Large intestine (tissue), 12 donors: ENCODE results near the gene IGFBP6. TPM values are rescaled to one million over a fixed set of nuclear protein-coding genes. Genes with fewer than 3 reads are reported as not detected.
A peak's percentile ranks its signal among the peaks of the same experiment; 100 is the strongest.

Experiments
- DNase-seq, 2 donors: peaks; one replicate each; pipeline versions ENCODE4 v3.0.0 to v3.0.0-alpha.2; 2013
- H3K27ac ChIP-seq: one replicate; pipeline ENCODE4 v1.5.1; 2013; ENCODE audit warnings: low read length
- H3K27me3 ChIP-seq: 2 replicates; pipeline ENCODE4 v1.6.1; 2013; ENCODE audit warnings: low read length; ENCODE audit not compliant: control insufficient read depth, insufficient read depth
- H3K36me3 ChIP-seq: 2 replicates; pipeline ENCODE4 v1.6.1; 2013; ENCODE audit warnings: low read length; ENCODE audit not compliant: control insufficient read depth, insufficient read depth
- H3K4me1 ChIP-seq: one replicate; pipeline ENCODE4 v1.6.1; 2013; ENCODE audit warnings: low read length; ENCODE audit not compliant: control insufficient read depth, insufficient read depth
- H3K4me3 ChIP-seq: one replicate; pipeline ENCODE4 v1.5.1; 2013; ENCODE audit warnings: low read length
- H3K9me3 ChIP-seq: one replicate; pipeline ENCODE4 v1.6.1; 2013; ENCODE audit warnings: mild to moderate bottlenecking, low read depth, low read length, moderate library complexity; ENCODE audit not compliant: control insufficient read depth
- WGBS: methylation state at CpG from one replicate; pipeline ENCODE4 v1.1.5; 2013; ENCODE audit warnings: low lambda C conversion rate; ENCODE audit not compliant: insufficient coverage; 5-methylcytosine and 5-hydroxymethylcytosine counted together
- long read RNA-seq, 11 donors: transcript quantifications; one replicate each; lab custom pipeline, GENCODE V29; 2026
- polyA plus RNA-seq: library from polyadenylated mRNA; unstranded; fragments of 120-200 nt; gene quantifications from one replicate; pipeline ENCODE4 v1.2.1, GENCODE V29; 2013

IGFBP6 gene
- 19.7 TPM for polyA plus RNA-seq
- long read RNA-seq, donor 1, transcript IGFBP6-201 (4 exons, 1,169 nt): major isoform, 8 of 8 reads
- long read RNA-seq, donor 1, partial matches to known transcripts: 0 of 8 reads
- long read RNA-seq, donor 1, other reads (novel, unspliced or antisense): 0 of 8 reads
- long read RNA-seq, donor 2, transcript IGFBP6-201 (4 exons, 1,169 nt): major isoform, 10 of 16 reads
- long read RNA-seq, donor 2, partial matches to known transcripts: 6 of 16 reads
- long read RNA-seq, donor 2, other reads (novel, unspliced or antisense): 0 of 16 reads
- long read RNA-seq, donor 3: 0 reads
- long read RNA-seq, donor 4, partial matches to known transcripts: 0 of 1 reads
- long read RNA-seq, donor 4, other reads (novel, unspliced or antisense): 0 of 1 reads
- long read RNA-seq, donor 5, transcript IGFBP6-201 (4 exons, 1,169 nt): major isoform, 10 of 19 reads
- long read RNA-seq, donor 5, partial matches to known transcripts: 9 of 19 reads
- long read RNA-seq, donor 5, other reads (novel, unspliced or antisense): 0 of 19 reads
- long read RNA-seq, donor 6, partial matches to known transcripts: 6 of 7 reads
- long read RNA-seq, donor 6, other reads (novel, unspliced or antisense): 0 of 7 reads
- long read RNA-seq, donor 7, transcript IGFBP6-201 (4 exons, 1,169 nt): major isoform, 5 of 5 reads
- long read RNA-seq, donor 7, partial matches to known transcripts: 0 of 5 reads
- long read RNA-seq, donor 7, other reads (novel, unspliced or antisense): 0 of 5 reads
- long read RNA-seq, donor 8, transcript IGFBP6-201 (4 exons, 1,169 nt): major isoform, 15 of 15 reads
- long read RNA-seq, donor 8, partial matches to known transcripts: 0 of 15 reads
- long read RNA-seq, donor 8, other reads (novel, unspliced or antisense): 0 of 15 reads
- long read RNA-seq, donor 9, transcript IGFBP6-201 (4 exons, 1,169 nt): major isoform, 6 of 6 reads
- long read RNA-seq, donor 9, partial matches to known transcripts: 0 of 6 reads
- long read RNA-seq, donor 9, other reads (novel, unspliced or antisense): 0 of 6 reads
- long read RNA-seq, donor 10, transcript IGFBP6-201 (4 exons, 1,169 nt): major isoform, 12 of 12 reads
- long read RNA-seq, donor 10, partial matches to known transcripts: 0 of 12 reads
- long read RNA-seq, donor 10, other reads (novel, unspliced or antisense): 0 of 12 reads
- long read RNA-seq, donor 11, partial matches to known transcripts: 0 of 4 reads
- long read RNA-seq, donor 11, other reads (novel, unspliced or antisense): 0 of 4 reads

GRCh38 chr12:53097564-53098353, at the start of gene IGFBP6:
TSS of gene IGFBP6 (plus strand) at chr12:53097667. CDS start at chr12:53097718, 51 bp downstream.
- Histone ChIP-seq H3K4me3 (peak within 1 kb of the TSS; percentile 57), H3K4me1 (peaks cover 46% of the 10 kb centered on the region), H3K9me3 (no peaks in the 10 kb centered on the region), H3K36me3 (no peaks in the 10 kb centered on the region), H3K27me3 (peaks cover 14% of the 10 kb centered on the region), H3K27ac (peak within 1 kb of the TSS; percentile 63)
- WGBS: no CpG with 5 or more reads among the region's 51 CpGs
- DNase-seq: peak; percentile 53 to 71

- Histone ChIP-seq H3K27me3 (no peaks in the 10 kb centered on the region), H3K9me3 (no peaks in the 10 kb centered on the region)
- WGBS: 60% methylated on average over 1 of the region's 10 CpGs
Measured at GRCh38 chr12:53048033-53048779, 49.3 kb upstream of the IGFBP6 start.

GRCh38 chr12:53048780-53049401, 48.6 kb upstream of the IGFBP6 start:
- H3K4me1 ChIP-seq: peaks cover 79% of the 10 kb centered on the region
- no CpG with 5 or more reads among the region's 6 CpGs for WGBS
- peak overlapping the region; percentile 93 for H3K27ac ChIP-seq

More at GRCh38 chr12:53048033-53048779, 49.3 kb upstream of the IGFBP6 start:
- H3K27ac ChIP-seq: peak overlapping the region; percentile 93
- H3K36me3 ChIP-seq: peaks cover 9% of the 10 kb centered on the region
- peak in 1 of 2 donors; percentile 59 for DNase-seq
- H3K4me1 ChIP-seq: peaks cover 73% of the 10 kb centered on the region
- peak overlapping the region; percentile 26 for H3K4me3 ChIP-seq

GRCh38 chr12:53049571-53050318, 47.7 kb upstream of the IGFBP6 start, which contains the start of gene TNS2:
TSS of gene TNS2 (plus strand) at chr12:53050065. CDS start at chr12:53050186, 121 bp downstream.
- WGBS: no CpG with 5 or more reads among the region's 20 CpGs
- peak; percentile 69 to 86 for DNase-seq
- peaks cover 78% of the 10 kb centered on the region for H3K4me1 ChIP-seq
- peaks cover 9% of the 10 kb centered on the region for H3K36me3 ChIP-seq
- no peaks in the 10 kb centered on the region for H3K9me3 ChIP-seq
- peak within 1 kb of the TSS; percentile 37 for H3K4me3 ChIP-seq
- H3K27ac ChIP-seq: peak within 1 kb of the TSS; percentile 93
- H3K27me3 ChIP-seq: no peaks in the 10 kb centered on the region

More at GRCh38 chr12:53048780-53049401, 48.6 kb upstream of the IGFBP6 start:
- Histone ChIP-seq H3K36me3 (peaks cover 9% of the 10 kb centered on the region), H3K9me3 (no peaks in the 10 kb centered on the region), H3K4me3 (peak overlapping the region; percentile 37), H3K27me3 (no peaks in the 10 kb centered on the region)
- peak; percentile 49 to 73 for DNase-seq

- WGBS: 80% methylated on average over 1 of the region's 2 CpGs
- no peak for DNase-seq
- H3K27ac ChIP-seq: peak overlapping the region; percentile 93
- H3K4me3 ChIP-seq: peak overlapping the region; percentile 37
- H3K27me3 ChIP-seq: no peaks in the 10 kb centered on the region
- no peaks in the 10 kb centered on the region for H3K9me3 ChIP-seq
- peaks cover 11% of the 10 kb centered on the region for H3K36me3 ChIP-seq
- H3K4me1 ChIP-seq: peaks cover 76% of the 10 kb centered on the region
Measured at GRCh38 chr12:53050426-53051057, 46.9 kb upstream of the IGFBP6 start.

GRCh38 chr12:53051058-53051880, 46.2 kb upstream of the IGFBP6 start:
- H3K27ac ChIP-seq: peak overlapping the region; percentile 93
- peak overlapping the region; percentile 37 for H3K4me3 ChIP-seq
- H3K36me3 ChIP-seq: peaks cover 12% of the 10 kb centered on the region
- H3K9me3 ChIP-seq: no peaks in the 10 kb centered on the region
- no CpG with 5 or more reads among the region's 11 CpGs for WGBS
- no peaks in the 10 kb centered on the region for H3K27me3 ChIP-seq
- peaks cover 68% of the 10 kb centered on the region for H3K4me1 ChIP-seq
- peak; percentile 66 to 73 for DNase-seq

GRCh38 chr12:53051881-53052412, 45.5 kb upstream of the IGFBP6 start:
- Histone ChIP-seq H3K36me3 (peaks cover 14% of the 10 kb centered on the region), H3K4me3 (no peak overlapping the region), H3K27ac (peak overlapping the region; percentile 93), H3K27me3 (no peaks in the 10 kb centered on the region), H3K9me3 (no peaks in the 10 kb centered on the region), H3K4me1 (peaks cover 67% of the 10 kb centered on the region)
- no peak for DNase-seq
- WGBS: 100% methylated on average over 1 of the region's 7 CpGs
